ENCODE measurements around the gene GPC5.

DNA sequence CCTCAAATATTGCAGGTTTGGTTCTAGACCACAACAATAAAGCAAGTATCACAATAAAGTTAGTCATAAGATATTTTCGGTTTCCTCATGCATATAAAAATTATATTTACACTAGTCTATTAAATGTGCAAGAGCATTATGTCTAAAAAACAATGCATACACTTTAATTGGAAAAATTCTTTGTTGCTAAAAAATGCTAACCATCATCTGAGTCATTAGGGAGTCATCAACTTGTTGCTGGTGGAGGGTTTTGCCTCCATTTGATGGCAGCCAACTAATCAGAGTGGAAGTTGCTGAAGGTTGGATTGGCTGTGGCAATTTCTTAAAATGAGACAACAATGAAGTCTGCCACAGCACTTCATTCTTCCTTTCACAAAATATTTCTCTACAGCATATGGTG, 1405.9 kb downstream of the GPC5 start:
- TF ChIP-seq CTCF (IDR thresholded peaks at IDR 0.05; ENCODE audit: low read length), result no peak
- no peak for TF ChIP-seq EZH2 (IDR thresholded peaks at IDR 0.05; ENCODE audit: borderline replicate concordance, low read length)

Data from OCI-LY1 (cell line).